HEK293T (cell line): ENCODE results near the gene SMIM29.

Experiments used
- SUZ12 ChIP-seq: fragments of 450-650 bp; IDR thresholded peaks from 2 replicates; pipeline ENCODE4 v1.6.1; 2016; ENCODE audit warnings: mild to moderate bottlenecking
- ZNF384 ChIP-seq: fragments of 450-650 bp; IDR thresholded peaks from 2 replicates; pipeline ENCODE4 v1.6.1; 2016

- TF ChIP-seq SUZ12 (no peak), ZNF384 (no peak)
These were observed 10.8 kb upstream of the SMIM29 start for GRCh38 chr6:34259529-34260069.
